ENCODE data around the gene CRACR2B. TPM values are rescaled to one million over a fixed set of nuclear protein-coding genes. Genes with fewer than 3 reads are reported as not detected.

Gene CRACR2B
- total RNA-seq, 1 donor from 2014 or later, result 19.3 TPM

DNA sequence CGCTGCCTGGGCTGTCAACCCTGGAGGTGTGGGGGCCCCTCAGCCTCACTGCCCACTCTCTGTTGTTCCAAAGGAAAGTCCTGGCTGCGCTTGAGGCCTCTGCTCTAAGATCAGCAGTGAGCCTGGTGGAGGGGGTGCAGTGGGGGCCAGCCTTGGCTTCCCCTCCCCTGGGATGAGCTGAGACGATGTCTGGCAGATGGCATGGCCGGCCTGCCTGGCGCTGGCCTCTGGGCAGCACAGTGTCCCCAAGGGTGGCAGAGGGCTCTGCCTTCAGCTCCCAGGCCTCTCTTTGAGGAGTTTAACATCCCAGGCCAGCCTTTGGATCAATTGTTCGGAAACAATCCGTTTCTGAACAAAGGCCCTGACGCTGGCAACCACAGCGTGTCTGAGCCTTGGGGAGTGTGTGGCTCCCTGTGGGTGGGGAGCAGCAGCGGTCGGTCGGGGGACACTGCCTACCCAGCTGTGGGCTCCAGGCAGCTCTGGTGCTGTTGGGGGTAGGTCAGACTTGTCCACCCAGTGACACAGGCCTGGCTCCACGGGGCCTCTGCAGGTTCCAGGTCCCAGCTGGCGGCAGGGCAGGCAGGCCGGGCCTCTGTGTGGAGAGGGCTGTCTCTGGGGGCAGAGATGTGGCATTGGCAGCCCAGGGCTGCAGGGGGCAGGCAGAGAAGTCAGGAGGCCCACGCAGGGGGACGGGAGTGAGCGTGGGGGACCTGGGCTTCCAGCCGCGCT lies 27.0 kb downstream of the CRACR2B start:
- peaks cover 4% of the 10 kb centered on the region for H3K4me1 Mint-ChIP-seq (ENCODE audit: unreplicated experiment)
- peaks cover 3% of the 10 kb centered on the region for H3K27me3 Mint-ChIP-seq
- DNase-seq (ENCODE audit: extremely low spot score, unreplicated experiment), result no peak
- no peaks in the 10 kb centered on the region for H3K9me3 Mint-ChIP-seq
- no peak overlapping the region for H3K4me3 Mint-ChIP-seq
- H3K27ac Mint-ChIP-seq, result no peak overlapping the region
- H3K36me3 Mint-ChIP-seq, result no peaks in the 10 kb centered on the region
- TF ChIP-seq, protein P1, sequence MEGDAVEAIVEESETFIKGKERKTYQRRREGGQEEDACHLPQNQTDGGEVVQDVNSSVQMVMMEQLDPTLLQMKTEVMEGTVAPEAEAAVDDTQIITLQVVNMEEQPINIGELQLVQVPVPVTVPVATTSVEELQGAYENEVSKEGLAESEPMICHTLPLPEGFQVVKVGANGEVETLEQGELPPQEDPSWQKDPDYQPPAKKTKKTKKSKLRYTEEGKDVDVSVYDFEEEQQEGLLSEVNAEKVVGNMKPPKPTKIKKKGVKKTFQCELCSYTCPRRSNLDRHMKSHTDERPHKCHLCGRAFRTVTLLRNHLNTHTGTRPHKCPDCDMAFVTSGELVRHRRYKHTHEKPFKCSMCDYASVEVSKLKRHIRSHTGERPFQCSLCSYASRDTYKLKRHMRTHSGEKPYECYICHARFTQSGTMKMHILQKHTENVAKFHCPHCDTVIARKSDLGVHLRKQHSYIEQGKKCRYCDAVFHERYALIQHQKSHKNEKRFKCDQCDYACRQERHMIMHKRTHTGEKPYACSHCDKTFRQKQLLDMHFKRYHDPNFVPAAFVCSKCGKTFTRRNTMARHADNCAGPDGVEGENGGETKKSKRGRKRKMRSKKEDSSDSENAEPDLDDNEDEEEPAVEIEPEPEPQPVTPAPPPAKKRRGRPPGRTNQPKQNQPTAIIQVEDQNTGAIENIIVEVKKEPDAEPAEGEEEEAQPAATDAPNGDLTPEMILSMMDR (conservative IDR thresholded peaks at IDR 0.05), result no peak

DNA sequence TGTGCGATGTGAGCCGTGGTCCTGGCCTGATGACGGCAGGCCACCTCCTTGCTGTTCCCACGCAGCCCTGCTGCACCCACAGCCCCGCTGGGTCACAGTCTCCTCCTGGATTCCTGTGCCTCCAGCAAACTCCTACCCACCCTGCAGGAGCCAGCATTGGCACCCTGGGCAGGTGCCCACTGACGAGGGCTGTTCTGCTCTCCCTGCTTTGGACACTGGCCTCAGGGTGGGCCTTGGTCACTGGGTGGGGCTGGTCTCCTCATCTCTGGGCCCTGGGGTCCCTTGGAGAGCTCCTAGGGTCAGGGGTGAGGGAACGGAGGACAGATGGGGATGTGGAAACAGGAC lies 27.6 kb downstream of the CRACR2B start:
- no peak overlapping the region for H3K4me3 Mint-ChIP-seq
- no peak for DNase-seq (ENCODE audit: extremely low spot score, unreplicated experiment)
- peaks cover 4% of the 10 kb centered on the region for H3K4me1 Mint-ChIP-seq (ENCODE audit: unreplicated experiment)
- peaks cover 3% of the 10 kb centered on the region for H3K27me3 Mint-ChIP-seq
- H3K9me3 Mint-ChIP-seq, result no peaks in the 10 kb centered on the region
- no peaks in the 10 kb centered on the region for H3K36me3 Mint-ChIP-seq
- TF ChIP-seq, protein P1 (conservative IDR thresholded peaks at IDR 0.05), result no peak
- no peak overlapping the region for H3K27ac Mint-ChIP-seq

DNA sequence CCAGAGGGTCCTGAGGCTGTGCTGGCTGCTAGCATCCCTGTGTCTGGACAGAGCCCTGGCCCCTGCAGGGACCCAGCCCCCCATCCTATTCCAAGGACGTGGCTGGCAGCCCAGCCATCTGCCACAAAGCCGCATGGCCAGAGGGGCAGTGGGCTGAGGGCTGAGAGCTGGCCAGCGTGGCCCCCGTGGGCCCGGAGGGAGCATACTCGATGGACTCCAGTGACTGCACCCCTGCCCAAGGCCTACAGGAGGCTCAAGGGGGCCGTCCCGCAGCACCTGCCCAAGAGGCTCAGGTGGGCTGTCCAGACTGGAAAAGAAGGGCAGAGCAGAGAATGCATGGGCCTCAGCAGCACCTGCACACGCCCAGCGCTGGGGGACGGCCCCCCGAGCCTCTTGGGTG lies 28.1 kb downstream of the CRACR2B start:
- TF ChIP-seq, protein P1 (conservative IDR thresholded peaks at IDR 0.05), result no peak
- Mint-ChIP-seq H3K27ac (no peak overlapping the region), H3K9me3 (no peaks in the 10 kb centered on the region), H3K27me3 (peaks cover 3% of the 10 kb centered on the region), H3K4me3 (no peak overlapping the region), H3K36me3 (no peaks in the 10 kb centered on the region), H3K4me1 (ENCODE audit: unreplicated experiment) (peaks cover 4% of the 10 kb centered on the region)
- DNase-seq (ENCODE audit: extremely low spot score, unreplicated experiment), result no peak

DNA sequence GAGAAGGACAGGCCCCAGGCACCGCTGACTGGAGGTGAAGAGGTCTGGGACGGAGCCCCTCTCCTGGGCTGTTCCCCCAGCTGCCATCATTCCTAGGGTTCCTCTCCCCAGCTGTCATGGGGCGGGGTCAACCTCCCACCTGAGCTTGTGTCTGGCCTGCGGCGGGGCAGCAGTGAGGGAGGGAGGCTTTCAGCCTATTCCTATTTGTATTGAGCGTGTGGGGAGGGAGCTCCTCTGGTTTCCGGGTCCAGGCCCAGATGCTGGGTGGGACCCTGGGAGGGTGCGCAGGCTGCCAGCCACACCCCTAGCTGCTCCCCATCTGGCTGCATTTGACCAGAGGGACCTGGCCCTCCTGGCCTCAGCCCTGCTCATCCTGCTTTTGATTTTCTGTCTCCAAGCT lies 28.7 kb downstream of the CRACR2B start:
- no peaks in the 10 kb centered on the region for H3K9me3 Mint-ChIP-seq
- TF ChIP-seq, protein P1 (conservative IDR thresholded peaks at IDR 0.05), result no peak
- no peak overlapping the region for H3K27ac Mint-ChIP-seq
- H3K27me3 Mint-ChIP-seq, result peaks cover 3% of the 10 kb centered on the region
- H3K4me3 Mint-ChIP-seq, result no peak overlapping the region
- peaks cover 4% of the 10 kb centered on the region for H3K4me1 Mint-ChIP-seq (ENCODE audit: unreplicated experiment)
- DNase-seq (ENCODE audit: extremely low spot score, unreplicated experiment), result no peak
- H3K36me3 Mint-ChIP-seq, result no peaks in the 10 kb centered on the region

DNA sequence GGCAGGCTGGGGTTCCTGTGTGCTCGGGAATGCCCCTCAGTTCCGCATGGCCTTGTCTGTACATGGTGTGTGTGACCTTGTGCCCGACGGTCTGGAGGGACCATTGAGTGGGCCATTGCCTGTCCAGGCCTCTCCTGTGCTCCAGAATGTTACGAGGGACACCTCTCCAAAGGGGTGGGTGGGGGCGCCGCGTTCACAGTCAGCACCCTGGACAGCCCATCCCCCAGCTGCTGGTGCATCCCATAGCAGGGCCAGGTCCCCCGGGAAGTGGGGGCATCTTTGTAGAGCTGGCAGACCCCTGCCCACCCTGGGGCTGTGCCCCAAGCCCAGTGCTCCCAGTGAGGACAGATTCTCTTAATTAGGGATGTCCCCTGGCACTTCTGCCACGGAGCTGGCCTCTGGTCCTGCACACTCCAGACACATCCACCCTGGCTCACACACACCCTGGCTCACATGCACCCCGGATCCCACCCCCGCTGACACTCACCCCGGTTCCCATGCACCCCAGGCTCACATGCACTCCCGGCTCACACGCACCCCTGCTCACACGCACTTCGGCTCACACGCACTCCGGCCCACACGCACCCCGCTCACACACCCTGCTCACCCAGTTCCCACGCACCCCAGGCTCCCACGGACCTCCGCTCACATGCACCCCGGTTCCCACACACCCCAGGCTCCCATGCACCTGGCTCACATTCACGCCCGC lies 30.5 kb downstream of the CRACR2B start:
- no peaks in the 10 kb centered on the region for H3K9me3 Mint-ChIP-seq
- no peak for DNase-seq (ENCODE audit: extremely low spot score, unreplicated experiment)
- peaks cover 9% of the 10 kb centered on the region for H3K4me1 Mint-ChIP-seq (ENCODE audit: unreplicated experiment)
- H3K27ac Mint-ChIP-seq, result no peak overlapping the region
- TF ChIP-seq, protein P1 (conservative IDR thresholded peaks at IDR 0.05), result no peak
- H3K36me3 Mint-ChIP-seq, result no peaks in the 10 kb centered on the region
- H3K4me3 Mint-ChIP-seq, result no peak overlapping the region
- H3K27me3 Mint-ChIP-seq, result no peaks in the 10 kb centered on the region

All from type B pancreatic cell (in vitro differentiated cells).